SU-DHL-6 (cell line): ENCODE measurements around the gene DCLRE1A.

Experiments used
- CTCF ChIP-seq: fragments of 200-600 bp; sonication (generic); IDR thresholded peaks from one replicate; pipeline ENCODE4 v1.5.1; 2017; ENCODE audit warnings: antibody characterized with exemption, mild to moderate bottlenecking, low read length, moderate library complexity; ENCODE audit not compliant: insufficient read depth, poor library complexity, severe bottlenecking
- EZH2phosphoT487 ChIP-seq: fragments of 200-600 bp; sonication (generic), shearing (Covaris generic); conservative IDR thresholded peaks from 2 replicates; pipeline ENCODE4 v1.6.1; 2018; ENCODE audit warnings: mild to moderate bottlenecking, antibody characterized with exemption, low read length, moderate library complexity, mixed read lengths

GRCh38 chr10:113893570-113893969 lies 39.7 kb upstream of the DCLRE1A start:
- TF ChIP-seq CTCF = no peak
- no peak for TF ChIP-seq EZH2phosphoT487
